HG03175 (cell line): ENCODE data around the gene CD80.
"Not testable (repeated sequence)": the region's sequence is repeated elsewhere in the genome, so short reads cannot be mapped to it uniquely, and the experiment has no call there.

ENCODE experiments used
- ATAC-seq: cut with Tn5 transposase; IDR thresholded peaks from one replicate; pipeline ENCODE4 v1.9.1; 2021; ENCODE audit warnings: mild to moderate bottlenecking, moderate library complexity; ENCODE audit not compliant: unreplicated experiment

CD80 gene

DNA sequence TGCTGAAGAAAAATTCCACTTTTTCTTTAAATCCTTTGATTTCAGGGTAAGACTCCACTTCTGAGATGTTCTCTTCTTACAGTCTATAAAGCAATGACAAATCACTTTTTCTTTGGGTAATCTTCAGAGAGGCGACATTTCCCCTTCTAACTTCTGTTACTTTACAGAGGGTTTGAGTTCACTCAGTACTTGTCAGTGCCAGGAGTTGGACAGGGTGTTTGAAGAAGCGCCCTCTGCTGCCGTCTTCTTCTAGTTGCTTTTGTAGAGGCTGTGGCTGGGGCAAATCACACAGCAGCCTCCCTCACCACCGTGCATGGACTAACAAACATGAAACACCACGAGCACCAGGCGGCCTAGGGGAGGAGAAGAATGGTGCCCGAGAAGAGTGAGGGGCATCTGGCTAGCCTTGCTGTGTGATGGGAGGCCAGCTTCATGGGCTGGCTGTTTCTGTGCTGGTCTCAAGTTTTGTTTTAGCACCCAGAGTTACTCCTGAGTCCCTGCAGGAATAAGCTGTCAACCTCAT, at the start of gene CD80:
Gene CD80 (minus strand): TSS at position 174 of the 523 bp plus-strand sequence. CDS start 1,886 bp downstream, outside the sequence.
- peak; percentile 61 for ATAC-seq

GRCh38 chr3:119608405-119609000, 49.1 kb upstream of the CD80 start:
- no peak for ATAC-seq

DNA sequence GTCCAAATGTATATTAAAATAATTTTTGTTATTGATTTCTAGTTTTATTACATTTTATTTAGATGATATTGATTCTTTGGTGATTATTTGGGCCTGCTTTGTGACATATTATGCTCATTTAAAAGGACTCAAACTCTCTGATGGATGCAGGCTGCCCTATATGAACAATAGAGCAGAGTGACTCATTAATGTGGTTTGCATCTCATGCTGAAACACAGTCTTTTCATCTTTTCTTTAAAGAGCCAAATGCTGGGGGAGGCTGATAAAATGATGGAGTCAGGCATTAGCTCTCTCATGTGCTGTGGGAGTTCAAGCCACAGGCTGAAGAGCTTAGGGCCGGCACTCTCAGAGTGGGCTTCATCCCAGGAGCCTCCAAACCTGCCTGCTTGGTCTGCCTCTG, 45.5 kb upstream of the CD80 start:
- no peak for ATAC-seq

- ATAC-seq: no peak
These were observed 43.3 kb upstream of the CD80 start for GRCh38 chr3:119602676-119603075.

DNA sequence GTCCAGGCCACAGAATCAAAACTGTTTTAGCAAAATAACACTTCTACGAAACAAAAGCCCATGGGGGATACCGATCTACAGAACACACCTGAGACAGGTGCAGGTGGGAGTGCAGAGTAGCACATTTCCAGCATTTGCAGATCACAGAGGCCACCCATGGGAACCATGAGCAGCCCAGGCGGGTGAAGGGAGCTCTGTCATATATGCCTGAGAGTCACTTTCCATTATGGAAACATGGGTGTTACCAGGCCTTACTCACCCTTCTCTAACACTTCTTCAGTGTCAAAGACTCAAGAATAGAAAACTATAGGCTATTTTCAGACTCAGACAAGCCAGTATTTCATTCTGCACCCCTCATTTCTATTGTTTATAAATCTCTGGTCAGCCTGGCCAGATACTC, 41.7 kb upstream of the CD80 start:
- ATAC-seq: peak; percentile 23

DNA sequence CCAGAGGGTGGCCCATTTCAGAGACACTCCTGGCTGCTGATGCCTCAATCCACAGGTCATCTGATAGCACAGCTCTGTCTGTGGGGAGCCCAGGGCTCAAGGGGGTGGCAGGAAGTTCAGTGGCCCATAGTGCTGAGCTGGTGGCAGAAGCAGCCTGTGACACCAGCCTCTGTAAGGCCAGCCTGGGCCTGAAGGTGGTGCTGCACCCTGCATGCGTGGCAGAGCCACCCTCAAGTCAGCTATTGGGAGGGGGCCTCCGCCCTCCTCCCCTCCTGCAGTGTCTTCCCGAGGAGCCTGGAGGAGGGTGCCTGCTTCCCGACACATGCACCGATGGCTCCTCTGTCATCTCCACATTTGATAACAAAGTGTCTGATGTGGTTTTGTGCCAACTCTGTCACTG, 41.3 kb upstream of the CD80 start:
- ATAC-seq: peak; percentile 85

DNA sequence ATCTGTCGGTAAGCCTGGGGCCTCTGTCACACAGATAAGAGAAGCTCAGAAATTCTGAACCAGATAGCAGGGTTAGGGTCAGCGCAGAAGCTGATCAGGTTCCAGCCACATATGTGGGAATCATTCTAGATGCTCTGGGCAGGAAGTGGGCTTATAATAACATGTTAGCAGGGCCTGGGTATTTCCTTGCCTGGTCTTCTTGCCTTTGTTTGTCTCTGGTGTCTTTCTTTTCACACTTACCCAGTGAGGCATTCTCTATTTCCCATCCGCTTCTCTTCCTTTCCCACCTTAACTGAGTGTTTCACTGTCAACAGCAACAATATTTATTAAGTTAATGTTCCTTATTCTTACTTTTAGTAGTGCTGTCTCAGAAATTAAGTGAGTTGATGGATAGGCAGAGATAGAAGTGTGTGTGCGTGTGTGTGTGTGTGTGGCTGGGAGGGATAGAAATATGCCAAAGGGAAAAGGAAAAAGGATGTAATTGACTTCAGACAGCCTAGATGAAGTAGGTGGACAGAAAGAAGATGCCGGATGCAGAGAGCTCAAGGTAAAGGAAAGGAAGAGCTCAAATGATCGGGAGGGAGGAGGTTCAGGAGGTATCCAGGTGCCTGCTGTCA, 40.3 kb upstream of the CD80 start:
- no peak for ATAC-seq

DNA sequence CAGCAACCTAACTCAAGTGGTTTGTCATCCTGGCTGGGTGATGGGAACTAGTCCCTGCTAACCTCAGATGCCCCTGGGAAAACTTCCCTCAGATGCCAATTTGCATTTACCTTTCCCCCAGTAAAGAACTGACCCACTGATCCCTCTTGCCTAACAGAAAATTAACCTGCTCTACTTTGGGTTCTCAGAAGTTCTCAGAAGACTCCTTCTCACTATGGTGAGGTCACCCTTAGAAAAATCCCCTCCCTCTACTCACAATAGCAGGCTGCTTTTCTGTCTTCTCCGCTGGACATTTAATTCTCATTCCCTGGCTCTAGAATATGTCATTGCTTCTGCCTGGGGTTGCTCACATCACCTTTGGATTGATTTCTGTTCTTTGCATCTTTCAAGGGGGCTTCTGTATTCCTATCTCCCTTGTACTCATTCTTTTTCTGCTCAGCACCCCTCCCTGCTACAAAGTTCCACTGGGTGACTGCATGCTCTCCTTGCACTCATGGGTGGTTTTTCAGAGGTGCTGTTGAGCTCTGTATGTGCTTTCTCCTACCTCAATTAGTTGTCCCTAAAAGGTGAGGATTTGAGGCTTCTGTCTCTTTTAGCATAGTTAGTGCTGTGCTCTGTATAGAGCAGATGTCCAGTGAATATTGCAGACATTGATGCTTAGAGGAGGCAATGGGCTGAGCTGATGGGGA, 39.1 kb upstream of the CD80 start:
- no peak for ATAC-seq

GRCh38 chr3:119597548-119598288, 38.3 kb upstream of the CD80 start, which contains the start of gene PLA1A:
PLA1A (plus strand) TSS chr3:119597885; CDS start chr3:119597914, 29 bp downstream.
- ATAC-seq: no peak

DNA sequence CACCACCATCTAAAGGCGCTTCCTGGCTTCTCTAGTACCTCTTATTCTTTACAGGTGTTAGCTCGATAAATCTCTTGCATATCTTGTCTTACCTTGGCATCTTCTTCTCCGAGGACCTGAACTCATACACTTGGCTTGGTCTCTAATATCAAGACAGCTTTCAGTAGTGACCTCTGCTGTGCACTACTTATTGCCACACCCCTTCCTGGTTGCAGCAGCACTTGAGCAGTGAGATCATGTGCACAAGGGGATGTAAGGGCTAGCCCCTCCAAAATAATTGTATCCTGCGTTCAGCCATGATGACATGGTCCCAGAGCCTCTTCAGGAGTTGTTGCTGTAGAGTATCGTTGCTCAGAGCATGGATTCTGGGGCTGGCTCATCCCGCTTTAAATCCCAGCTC, 37.0 kb upstream of the CD80 start:
- ATAC-seq: no peak

- no peak for ATAC-seq
These were observed 36.4 kb upstream of the CD80 start for GRCh38 chr3:119595639-119596334.

DNA sequence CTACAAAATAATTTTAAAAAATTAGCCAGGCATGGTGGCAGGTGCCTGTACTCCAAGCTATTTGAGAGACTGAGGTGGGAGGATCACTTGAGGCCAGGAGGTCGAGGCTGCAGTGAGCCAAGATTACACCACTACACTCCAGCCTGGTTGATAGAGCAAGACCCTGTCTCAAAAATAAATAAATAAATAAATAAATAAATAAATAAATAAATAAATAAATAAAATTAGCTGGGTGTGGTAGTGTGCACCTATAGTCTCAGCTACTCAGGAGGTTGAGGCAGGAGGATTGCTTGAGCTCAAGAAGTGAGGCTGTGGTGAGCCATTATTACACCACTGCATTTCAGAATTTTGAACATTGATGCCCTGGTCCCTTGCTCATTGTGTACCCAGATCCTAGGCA, 35.5 kb upstream of the CD80 start:
- not testable (repeated sequence) for ATAC-seq

DNA sequence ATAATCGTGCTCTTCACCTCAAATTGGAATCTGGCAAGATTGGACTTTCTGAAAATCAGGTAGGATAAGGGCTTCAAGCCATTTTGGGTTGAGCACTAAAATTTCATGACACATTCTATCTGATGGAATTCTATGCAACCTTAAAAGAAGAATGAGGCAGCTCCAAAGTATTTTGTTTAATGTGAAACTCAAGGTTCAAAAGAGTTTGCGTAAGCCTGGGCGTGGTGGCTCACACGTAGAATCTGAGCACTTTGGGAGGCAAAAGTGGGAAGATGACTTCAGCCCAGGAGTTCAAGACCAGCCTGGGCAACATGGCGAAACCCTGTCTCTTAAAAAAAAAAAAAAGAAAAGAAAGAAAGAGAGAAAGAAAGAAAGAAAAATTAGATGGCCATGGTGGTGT, 34.7 kb upstream of the CD80 start:
- no peak for ATAC-seq

GRCh38 chr3:119592861-119593260, 33.4 kb upstream of the CD80 start:
- ATAC-seq: no peak

GRCh38 chr3:119590706-119591105, 31.3 kb upstream of the CD80 start:
- no peak for ATAC-seq

DNA sequence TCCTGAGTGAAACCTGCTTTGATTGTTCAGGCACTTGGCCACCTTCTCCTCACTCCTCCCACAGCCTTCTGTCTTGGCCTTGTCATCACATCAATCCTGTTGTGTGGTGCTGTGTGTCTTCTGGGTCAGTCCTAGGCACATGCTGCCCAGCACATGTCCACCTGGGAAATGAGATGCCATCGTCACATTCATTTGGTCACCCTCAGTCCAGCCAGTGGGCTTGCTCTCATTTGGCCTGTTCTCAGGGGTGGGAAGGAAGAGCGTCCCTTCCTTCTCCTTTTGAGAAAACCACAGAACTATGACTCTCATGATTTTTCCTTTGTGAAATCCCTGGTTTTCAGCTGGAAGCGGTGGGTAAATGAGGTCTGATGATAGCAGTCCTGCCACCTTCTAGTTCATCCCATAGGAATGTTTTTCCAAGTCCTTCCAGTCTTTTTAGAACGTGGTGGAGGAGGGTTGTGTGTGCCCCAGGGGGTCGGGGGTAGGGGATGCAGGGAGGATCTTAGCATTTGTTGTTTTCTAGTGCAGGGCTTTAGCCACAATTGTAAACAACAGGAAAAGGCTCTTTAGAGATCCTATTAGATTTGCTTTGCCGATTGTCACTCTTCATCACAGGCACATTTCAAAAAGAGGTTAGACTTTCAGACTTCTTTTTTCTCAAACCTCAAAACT, 29.8 kb upstream of the CD80 start:
- no peak for ATAC-seq

- peak; percentile 61 for ATAC-seq
These were observed 28.7 kb upstream of the CD80 start for GRCh38 chr3:119588112-119588511.

DNA sequence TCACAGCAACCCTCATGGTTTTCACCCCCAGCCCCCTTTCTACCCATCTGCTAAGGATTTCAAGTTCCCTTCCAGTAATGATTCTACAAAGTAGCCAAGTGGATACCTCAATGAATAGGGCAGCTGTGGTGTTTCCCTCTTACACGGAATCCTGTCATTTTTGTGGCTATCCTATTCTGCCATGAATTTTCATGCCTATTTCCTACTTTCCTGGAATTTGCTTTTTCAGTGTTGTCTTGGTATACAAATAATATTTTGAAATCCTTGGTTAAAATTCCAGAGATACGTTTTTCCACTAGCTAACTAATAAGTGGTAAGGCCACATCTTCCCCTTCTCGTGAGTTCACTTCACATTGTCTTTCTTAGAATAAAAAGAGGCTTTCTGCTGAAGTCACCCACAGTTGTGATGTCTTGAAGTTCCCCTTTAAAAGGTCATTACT, 27.3 kb upstream of the CD80 start:
- ATAC-seq: no peak

DNA sequence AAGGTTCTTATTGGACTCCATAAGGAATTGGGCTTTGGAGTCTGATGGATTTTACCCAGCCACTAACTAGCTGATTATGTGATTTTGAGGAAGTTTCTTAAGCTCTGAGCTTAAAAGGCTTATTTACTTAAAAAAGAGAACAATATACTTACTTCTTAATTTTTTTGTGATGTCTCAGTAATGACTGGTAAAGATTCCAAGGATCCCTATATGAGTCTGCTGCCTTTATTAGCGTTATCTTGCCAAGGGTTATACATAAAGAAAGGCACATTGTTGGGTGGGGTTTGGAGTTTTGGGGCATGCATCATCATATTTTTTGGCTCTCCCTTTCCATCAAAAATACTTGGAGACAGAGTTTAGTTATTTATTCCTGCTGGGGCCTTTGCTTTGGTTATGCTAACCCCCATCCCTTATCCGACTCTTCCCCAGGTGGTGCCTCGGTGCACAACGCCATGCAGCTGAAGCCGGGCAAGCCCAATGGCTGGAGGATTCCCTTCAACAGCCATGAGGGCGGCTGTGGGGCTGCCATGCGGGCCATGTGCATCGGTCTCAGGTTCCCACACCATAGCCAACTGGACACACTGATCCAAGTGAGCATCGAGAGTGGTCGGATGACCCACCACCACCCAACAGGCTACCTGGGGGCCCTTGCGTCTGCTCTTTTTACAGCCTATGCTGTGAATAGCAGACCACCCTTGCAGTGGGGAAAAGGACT, 26.6 kb upstream of the CD80 start:
- no peak for ATAC-seq
